Esophagus muscularis mucosa (tissue), 4 donors: ENCODE results near the gene TIGD7. TPM values are rescaled to one million over a fixed set of nuclear protein-coding genes. Genes with fewer than 3 reads are reported as not detected.

Source experiments
- DNase-seq: peaks from one replicate; pipeline ENCODE4 v3.0.0-alpha.2; 2017; ENCODE audit errors: extremely low spot score
- H3K27ac ChIP-seq, 4 donors: fragments of 200-600 bp; sonication (generic); replicated peaks in 1 of 4; 1 replicate in 3 of 4; 2 replicates in 1 of 4; pipeline ENCODE4 v1.5.1; 2016 to 2019; ENCODE audit warnings: mild to moderate bottlenecking in 1 of 4
- H3K27me3 ChIP-seq, 4 donors: fragments of 200-600 bp; sonication (generic); one replicate each; pipeline versions ENCODE4 v1.5.1 to v1.6.0; 2016 to 2019
- H3K36me3 ChIP-seq, 4 donors: fragments of 200-600 bp; sonication (generic); one replicate each; pipeline ENCODE4 v1.5.1; 2016 to 2019
- H3K4me1 ChIP-seq, 4 donors: fragments of 200-600 bp; sonication (generic); one replicate each; pipeline ENCODE4 v1.5.1; 2016 to 2019
- H3K4me3 ChIP-seq, 4 donors: fragments of 200-600 bp; sonication (generic); 1 replicate in 2 of 4; 2 replicates in 2 of 4; pipeline ENCODE4 v1.5.1; 2016 to 2019; ENCODE audit warnings: mild to moderate bottlenecking in 4 of 4, moderate library complexity in 1 of 4
- H3K9me3 ChIP-seq, 4 donors: fragments of 200-600 bp; sonication (generic); 1 replicate in 3 of 4; 2 replicates in 1 of 4; pipeline ENCODE4 v1.5.1; 2016 to 2019
- EP300 ChIP-seq: sonication (generic); formaldehyde crosslinking; IDR thresholded peaks from one replicate; pipeline ENCODE4 v1.6.1; 2017; ENCODE audit warnings: antibody characterized with exemption
- POLR2A ChIP-seq: fragments of 450-650 bp; IDR thresholded peaks from one replicate; pipeline ENCODE4 v1.6.1; 2017; ENCODE audit warnings: antibody characterized with exemption, moderate library complexity, mild to moderate bottlenecking, low read depth
- POLR2AphosphoS5 ChIP-seq, 2 donors: sonication (generic); formaldehyde crosslinking; IDR thresholded peaks; one replicate each; pipeline ENCODE4 v1.6.1; 2017; ENCODE audit warnings: antibody characterized with exemption in 2 of 2
- WGBS: methylation state at CpG from one replicate; pipeline ENCODE4 v1.1.5; 2018; 5-methylcytosine and 5-hydroxymethylcytosine counted together
- intact Hi-C: fragments of 100-400 bp; cut with DNase I; formaldehyde crosslinking; loops from one replicate; pipeline ENCODE4 v1.15.1; 2023
- total RNA-seq, 4 donors: library from RNA; depleted of rRNA; stranded (reverse); fragments of >200 nt; gene quantifications; one replicate each; pipeline versions ENCODE4 v1.1.0 to v1.2.1, GENCODE V29; 2016
- TF ChIP-seq, protein P1 (sequence below), 3 experiments: fragments of 200-600 bp in 2 of 3; fragments of 450-650 bp in 1 of 3; sonication (generic) in 2 of 3; IDR thresholded peaks; one replicate each; pipeline ENCODE4 v1.5.1; 2017 to 2019; ENCODE audit warnings: antibody characterized with exemption in 3 of 3, mild to moderate bottlenecking in 2 of 3, moderate library complexity in 1 of 3

TIGD7 gene
- total RNA-seq, 4 donors from 2014 or later = 4.6 to 8.3 (median 7.6) TPM

DNA sequence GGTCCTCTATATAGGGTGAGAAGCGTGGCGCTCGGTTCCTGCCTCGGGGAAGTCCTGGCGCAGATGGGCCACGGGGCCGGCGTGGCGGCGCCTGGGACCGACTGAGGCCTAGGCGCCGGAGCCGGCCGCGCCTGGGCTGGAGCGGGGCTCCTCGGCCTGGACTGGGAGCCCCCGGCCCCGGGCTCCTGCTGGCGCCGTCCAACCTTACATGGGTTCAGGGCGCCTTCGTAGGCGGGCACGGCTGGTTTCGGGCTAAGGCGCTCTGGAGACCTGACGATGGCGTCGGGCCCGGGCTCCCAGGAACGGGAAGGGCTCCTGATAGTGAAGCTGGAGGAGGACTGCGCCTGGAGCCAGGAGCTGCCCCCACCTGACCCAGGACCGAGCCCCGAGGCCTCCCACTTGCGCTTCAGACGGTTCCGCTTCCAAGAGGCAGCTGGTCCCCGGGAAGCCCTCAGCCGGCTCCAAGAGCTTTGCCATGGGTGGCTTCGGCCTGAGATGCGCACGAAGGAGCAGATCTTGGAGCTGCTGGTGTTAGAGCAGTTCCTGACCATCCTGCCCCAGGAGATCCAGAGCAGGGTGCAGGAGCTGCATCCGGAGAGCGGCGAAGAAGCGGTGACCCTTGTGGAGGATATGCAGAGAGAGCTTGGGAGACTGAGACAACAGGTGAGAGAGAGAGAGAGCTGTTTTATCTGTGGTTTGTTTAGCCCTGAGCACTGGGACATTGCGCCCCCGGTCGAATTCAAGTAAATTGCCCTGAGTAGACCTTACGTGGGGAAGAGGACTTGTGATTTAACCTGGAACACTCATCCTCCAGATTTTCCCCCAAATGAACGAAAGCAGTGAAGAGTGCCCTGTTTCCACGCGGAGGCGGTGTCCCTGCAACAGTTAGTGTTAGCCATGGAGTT lies 21.4 kb downstream of the TIGD7 start:
- WGBS = 9% methylated on average over 17 of the region's 56 CpGs
- intact Hi-C loops = loop anchor here (5.0 kb wide), 2 partner anchors 46 to 119 kb away; partner anchors contain the start of genes ZNF174, ZNF200 and ZSCAN32
- TF ChIP-seq, protein P1, sequence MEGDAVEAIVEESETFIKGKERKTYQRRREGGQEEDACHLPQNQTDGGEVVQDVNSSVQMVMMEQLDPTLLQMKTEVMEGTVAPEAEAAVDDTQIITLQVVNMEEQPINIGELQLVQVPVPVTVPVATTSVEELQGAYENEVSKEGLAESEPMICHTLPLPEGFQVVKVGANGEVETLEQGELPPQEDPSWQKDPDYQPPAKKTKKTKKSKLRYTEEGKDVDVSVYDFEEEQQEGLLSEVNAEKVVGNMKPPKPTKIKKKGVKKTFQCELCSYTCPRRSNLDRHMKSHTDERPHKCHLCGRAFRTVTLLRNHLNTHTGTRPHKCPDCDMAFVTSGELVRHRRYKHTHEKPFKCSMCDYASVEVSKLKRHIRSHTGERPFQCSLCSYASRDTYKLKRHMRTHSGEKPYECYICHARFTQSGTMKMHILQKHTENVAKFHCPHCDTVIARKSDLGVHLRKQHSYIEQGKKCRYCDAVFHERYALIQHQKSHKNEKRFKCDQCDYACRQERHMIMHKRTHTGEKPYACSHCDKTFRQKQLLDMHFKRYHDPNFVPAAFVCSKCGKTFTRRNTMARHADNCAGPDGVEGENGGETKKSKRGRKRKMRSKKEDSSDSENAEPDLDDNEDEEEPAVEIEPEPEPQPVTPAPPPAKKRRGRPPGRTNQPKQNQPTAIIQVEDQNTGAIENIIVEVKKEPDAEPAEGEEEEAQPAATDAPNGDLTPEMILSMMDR (IDR thresholded peaks at IDR 0.05) = no peak
- TF ChIP-seq EP300 (no peak), POLR2A (no peak), POLR2AphosphoS5 (IDR thresholded peaks at IDR 0.05) (no peak)
- Histone ChIP-seq H3K4me3 (peak overlapping the region; percentile 80 to 100 (median 99)), H3K36me3 (peaks cover 30 to 41% (median 37%) of the 10 kb centered on the region in 4 donors), H3K27ac (peak overlapping the region; percentile 95 to 100 (median 98)), H3K9me3 (peaks cover under 1 to 36% (median 28%) of the 10 kb centered on the region in 4 donors), H3K27me3 (no peaks in the 10 kb centered on the region), H3K4me1 (peaks cover 21 to 36% (median 35%) of the 10 kb centered on the region in 4 donors)
- DNase-seq = no peak

DNA sequence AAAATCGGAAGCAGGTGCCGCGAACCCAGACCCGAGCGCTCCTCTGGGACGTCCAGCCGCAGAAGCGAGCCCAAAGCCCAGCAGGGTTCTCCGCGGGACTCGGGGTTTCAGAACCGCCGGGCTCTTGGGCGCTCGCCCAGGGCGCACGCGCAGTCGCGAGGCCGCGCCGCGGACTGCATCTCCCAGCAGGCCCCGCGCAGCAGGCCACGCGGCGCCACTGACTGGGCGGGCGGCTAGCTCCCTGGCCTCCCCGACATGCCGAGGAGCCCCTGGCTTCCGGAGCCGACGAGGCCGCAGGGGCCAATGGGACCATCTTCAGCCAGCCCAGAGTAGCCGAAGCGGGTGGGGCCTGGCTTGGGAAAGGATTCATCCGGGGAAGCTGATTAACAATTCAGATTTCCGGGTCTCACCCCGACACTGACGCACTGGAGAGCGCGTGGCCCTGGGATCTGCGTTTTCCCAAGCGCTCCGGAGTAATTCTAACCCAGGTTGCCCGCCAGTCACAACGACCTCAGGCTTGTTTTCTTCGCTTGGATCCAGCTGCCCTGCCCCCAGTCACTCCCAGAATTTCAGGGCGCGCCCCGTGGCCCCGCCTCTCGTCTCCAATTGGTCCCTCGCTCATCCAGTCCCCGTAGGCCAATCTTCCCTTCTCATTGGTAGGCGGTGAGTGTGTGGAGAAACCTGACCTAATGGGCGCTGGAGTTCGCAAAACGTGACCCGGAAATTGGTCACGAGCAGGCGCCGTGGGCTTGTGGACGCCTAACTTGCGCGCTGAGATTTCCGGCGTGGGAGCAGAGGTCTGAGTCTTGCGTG lies 22.3 kb downstream of the TIGD7 start, which contains the start of gene ZNF263:
ZNF263 (plus strand) TSS at position 762 of the 813 bp plus-strand sequence. CDS start 328 bp downstream, outside the sequence.
- peak; percentile 66 for TF ChIP-seq POLR2A
- TF ChIP-seq, protein P1 (IDR thresholded peaks at IDR 0.05) = peak in 1 of 3 experiments; percentile 6
- peak; percentile 90 to 91 for TF ChIP-seq POLR2AphosphoS5 (IDR thresholded peaks at IDR 0.05)
- TF ChIP-seq EP300 = no peak
- Histone ChIP-seq H3K4me3 (peak within 1 kb of the TSS; percentile 80 to 100 (median 99)), H3K9me3 (peaks cover 0 to 28% (median 19%) of the 10 kb centered on the region in 4 donors), H3K4me1 (peaks cover 21 to 36% (median 35%) of the 10 kb centered on the region in 4 donors), H3K27me3 (no peaks in the 10 kb centered on the region), H3K27ac (peak within 1 kb of the TSS; percentile 95 to 100 (median 98)), H3K36me3 (peaks cover 22 to 33% (median 29%) of the 10 kb centered on the region in 4 donors)
- WGBS = 0% methylated on average over 11 of the region's 72 CpGs
- intact Hi-C loops = loop anchor here (5.0 kb wide), 2 partner anchors 46 to 119 kb away; partner anchors contain the start of genes ZNF174, ZNF200 and ZSCAN32
- peak; percentile 99 for DNase-seq

DNA sequence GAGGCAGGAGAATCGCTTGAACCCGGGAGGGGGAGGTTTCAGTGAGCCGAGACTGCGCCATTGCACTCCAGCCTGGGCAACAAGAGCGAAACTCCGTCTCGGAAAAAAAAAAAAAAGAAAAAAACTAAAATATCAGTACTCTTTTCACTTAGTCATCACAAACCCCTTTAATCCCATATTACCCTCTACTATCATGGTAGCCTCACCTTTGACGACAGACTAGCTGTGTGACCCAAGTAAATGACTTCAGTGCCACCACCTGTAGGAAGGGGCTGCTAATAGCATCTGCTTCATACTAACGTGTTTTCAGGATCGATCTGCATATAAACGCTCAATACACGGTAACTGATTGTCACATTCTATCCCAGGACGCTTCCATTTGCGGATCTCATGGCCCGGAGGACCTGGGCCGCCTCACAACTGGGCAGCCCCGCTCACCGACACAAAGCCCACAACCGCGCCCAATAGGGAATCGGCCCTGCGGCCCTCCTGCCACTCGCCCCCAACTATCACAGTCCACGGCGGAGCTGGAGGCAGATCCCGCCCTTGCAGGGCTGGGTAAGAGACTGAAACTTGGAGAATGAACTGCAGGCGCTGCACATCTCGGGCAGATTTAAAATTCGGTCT lies 23.0 kb downstream of the TIGD7 start:
- Histone ChIP-seq H3K27me3 (no peaks in the 10 kb centered on the region), H3K9me3 (peaks cover 0 to 22% (median 13%) of the 10 kb centered on the region in 4 donors), H3K36me3 (peaks cover 17 to 25% (median 22%) of the 10 kb centered on the region in 4 donors), H3K4me1 (peaks cover 21 to 36% (median 35%) of the 10 kb centered on the region in 4 donors), H3K4me3 (peak overlapping the region; percentile 80 to 100 (median 99)), H3K27ac (peak overlapping the region; percentile 95 to 100 (median 98))
- TF ChIP-seq, protein P1 (IDR thresholded peaks at IDR 0.05) = no peak
- TF ChIP-seq POLR2AphosphoS5 (IDR thresholded peaks at IDR 0.05) (no peak), POLR2A (no peak), EP300 (no peak)
- no peak for DNase-seq
- intact Hi-C loops = loop anchor here (5.0 kb wide), 2 partner anchors 45 to 120 kb away; partner anchors contain the start of genes ZNF174, ZNF200 and ZSCAN32
- WGBS = 15% methylated on average over 27 of the region's 29 CpGs
